T-helper 17 cell (primary cell): ENCODE results near the gene XRCC2. TPM values are rescaled to one million over a fixed set of nuclear protein-coding genes. Genes with fewer than 3 reads are reported as not detected.

ENCODE experiments used
- total RNA-seq, 4 donors: library from RNA in 2 of 4; stranded (reverse) in 2 of 4; gene quantifications; one replicate each; pipeline ENCODE4 v1.2.3 and lab custom pipeline; 2022 to 2026

XRCC2 gene
- total RNA-seq, 2 donors from 2014 or later: 0.25 to 0.50 TPM

Other genes with a start within 250 kb of the XRCC2 start
- gene KMT2C, start 240.1 kb downstream of the XRCC2 start, total RNA-seq: 100 to 1,000 TPM; 151 to 154 TPM
- gene ACTR3B, start 83.6 kb upstream of the XRCC2 start, total RNA-seq: 10 to 100 TPM in 1 of 2 donors, 1 to 10 TPM in 1; 7.8 to 15.5 TPM